OCI-LY1 (cell line): ENCODE measurements around the gene B9D1.

Experiments used
- H2AFZ ChIP-seq: fragments of 200-600 bp; sonication (generic), shearing (Covaris generic); 2 replicates; pipeline ENCODE4 v1.6.0; 2014; ENCODE audit warnings: antibody characterized with exemption, mild to moderate bottlenecking, low read length
- H3F3A ChIP-seq: fragments of 200-600 bp; sonication (generic), shearing (Covaris generic); 2 replicates; pipeline ENCODE4 v1.6.0; 2014; ENCODE audit warnings: mild to moderate bottlenecking, antibody characterized with exemption, low read length, moderate library complexity; ENCODE audit not compliant: insufficient read depth
- H3K27ac ChIP-seq: fragments of 200-600 bp; sonication (generic); 2 replicates; pipeline ENCODE4 v1.5.1; 2014; ENCODE audit warnings: low read length, mixed run types, mild to moderate bottlenecking, low read depth; ENCODE audit not compliant: poor library complexity, severe bottlenecking
- H3K27me3 ChIP-seq: fragments of 200-600 bp; sonication (generic); 2 replicates; pipeline ENCODE4 v1.6.0; 2014; ENCODE audit warnings: antibody characterized with exemption, mild to moderate bottlenecking, low read length, moderate library complexity; ENCODE audit not compliant: insufficient read depth
- H3K36me3 ChIP-seq: fragments of 200-600 bp; sonication (generic); 2 replicates; pipeline ENCODE4 v1.6.1; 2014; ENCODE audit warnings: mild to moderate bottlenecking, antibody characterized with exemption, low read length, moderate library complexity, mixed read lengths; ENCODE audit not compliant: insufficient read depth
- H3K4me1 ChIP-seq: fragments of 200-600 bp; sonication (generic); 2 replicates; pipeline ENCODE4 v1.5.1; 2014; ENCODE audit warnings: mild to moderate bottlenecking, low read length, moderate library complexity; ENCODE audit not compliant: insufficient read depth, severe bottlenecking
- H3K4me2 ChIP-seq: fragments of 200-600 bp; sonication (generic), shearing (Covaris generic); 2 replicates; pipeline ENCODE4 v1.6.1; 2014; ENCODE audit warnings: low read length
- H3K4me3 ChIP-seq: fragments of 200-600 bp; sonication (generic); 2 replicates; pipeline ENCODE4 v1.5.1; 2014; ENCODE audit warnings: low read length, low read depth, mild to moderate bottlenecking, mixed read lengths; ENCODE audit not compliant: poor library complexity, severe bottlenecking
- H3K79me2 ChIP-seq: fragments of 200-600 bp; shearing (Covaris generic); 2 replicates; pipeline ENCODE4 v1.6.1; 2016; ENCODE audit warnings: mixed run types, low read length, mixed read lengths; ENCODE audit not compliant: insufficient read depth
- H3K9ac ChIP-seq: fragments of 200-600 bp; sonication (generic), shearing (Covaris generic); 2 replicates; pipeline ENCODE4 v1.6.1; 2014; ENCODE audit warnings: mild to moderate bottlenecking, low read length, mixed read lengths
- H3K9me2 ChIP-seq: fragments of 200-600 bp; sonication (generic), shearing (Covaris generic); 2 replicates; pipeline ENCODE4 v1.6.1; 2014; ENCODE audit warnings: low read depth, mild to moderate bottlenecking, low read length, mixed read lengths
- H3K9me3 ChIP-seq: fragments of 200-600 bp; shearing (Covaris generic); 2 replicates; pipeline ENCODE4 v1.6.1; 2014; ENCODE audit warnings: low read length, mixed read lengths
- H4K20me1 ChIP-seq: fragments of 200-600 bp; sonication (generic), shearing (Covaris generic); 2 replicates; pipeline ENCODE4 v1.6.0; 2016; ENCODE audit warnings: mild to moderate bottlenecking, low read length; ENCODE audit not compliant: insufficient read depth
- EZH2 ChIP-seq: fragments of 200-600 bp; sonication (generic), shearing (Covaris generic); IDR thresholded peaks from 2 replicates; pipeline ENCODE4 v1.8.0; 2017; ENCODE audit warnings: borderline replicate concordance, mixed run types, mild to moderate bottlenecking, antibody characterized with exemption, low read length, moderate library complexity, mixed read lengths
- TF ChIP-seq, protein P1 (sequence below): fragments of 200-600 bp; sonication (generic), shearing (Covaris generic); IDR thresholded peaks from 2 replicates; pipeline ENCODE4 v1.5.1; 2017; ENCODE audit warnings: mild to moderate bottlenecking, antibody characterized with exemption, low read length, moderate library complexity, mixed read lengths

B9D1 gene

DNA sequence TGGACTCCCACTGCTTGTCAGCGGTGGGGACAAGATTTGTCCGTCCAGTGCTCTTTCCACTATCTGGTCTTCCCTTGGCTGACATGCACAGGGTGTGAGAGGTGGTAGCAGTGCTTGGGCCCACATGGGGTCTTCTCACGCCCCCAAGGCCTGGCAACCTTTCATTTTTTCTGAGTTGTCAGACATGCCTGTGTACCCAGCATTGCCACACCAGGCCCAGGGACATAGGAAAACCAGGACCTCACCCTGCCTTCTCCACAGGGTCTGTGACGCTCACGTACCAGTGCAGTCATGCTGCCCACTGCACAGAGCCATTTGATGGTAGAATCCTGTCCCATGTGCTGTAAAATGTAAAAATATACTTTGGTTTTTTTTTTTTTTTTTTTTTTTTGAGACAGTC is 57.8 kb downstream of the B9D1 start:
- no peak for TF ChIP-seq EZH2
- TF ChIP-seq, protein P1, sequence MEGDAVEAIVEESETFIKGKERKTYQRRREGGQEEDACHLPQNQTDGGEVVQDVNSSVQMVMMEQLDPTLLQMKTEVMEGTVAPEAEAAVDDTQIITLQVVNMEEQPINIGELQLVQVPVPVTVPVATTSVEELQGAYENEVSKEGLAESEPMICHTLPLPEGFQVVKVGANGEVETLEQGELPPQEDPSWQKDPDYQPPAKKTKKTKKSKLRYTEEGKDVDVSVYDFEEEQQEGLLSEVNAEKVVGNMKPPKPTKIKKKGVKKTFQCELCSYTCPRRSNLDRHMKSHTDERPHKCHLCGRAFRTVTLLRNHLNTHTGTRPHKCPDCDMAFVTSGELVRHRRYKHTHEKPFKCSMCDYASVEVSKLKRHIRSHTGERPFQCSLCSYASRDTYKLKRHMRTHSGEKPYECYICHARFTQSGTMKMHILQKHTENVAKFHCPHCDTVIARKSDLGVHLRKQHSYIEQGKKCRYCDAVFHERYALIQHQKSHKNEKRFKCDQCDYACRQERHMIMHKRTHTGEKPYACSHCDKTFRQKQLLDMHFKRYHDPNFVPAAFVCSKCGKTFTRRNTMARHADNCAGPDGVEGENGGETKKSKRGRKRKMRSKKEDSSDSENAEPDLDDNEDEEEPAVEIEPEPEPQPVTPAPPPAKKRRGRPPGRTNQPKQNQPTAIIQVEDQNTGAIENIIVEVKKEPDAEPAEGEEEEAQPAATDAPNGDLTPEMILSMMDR = no peak
- H3K4me1 ChIP-seq = peaks cover 51% of the 10 kb centered on the region
- H3K4me2 ChIP-seq = no peak overlapping the region
- H2AFZ ChIP-seq = no peak overlapping the region
- H3K27me3 ChIP-seq = peaks cover 5% of the 10 kb centered on the region; the same call in 1 of the 2 replicates
- no peaks in the 10 kb centered on the region for H3K9me2 ChIP-seq
- no peaks in the 10 kb centered on the region for H4K20me1 ChIP-seq
- 0 out of 2 replicates have a peak, but pooled peaks cover 5% of the 10 kb centered on the region for H3F3A ChIP-seq
- no peak overlapping the region for H3K9ac ChIP-seq
- H3K36me3 ChIP-seq = no peaks in the 10 kb centered on the region
- no peaks in the 10 kb centered on the region for H3K9me3 ChIP-seq
- no peaks in the 10 kb centered on the region for H3K79me2 ChIP-seq
- no peak overlapping the region for H3K27ac ChIP-seq
- H3K4me3 ChIP-seq = no peak overlapping the region

DNA sequence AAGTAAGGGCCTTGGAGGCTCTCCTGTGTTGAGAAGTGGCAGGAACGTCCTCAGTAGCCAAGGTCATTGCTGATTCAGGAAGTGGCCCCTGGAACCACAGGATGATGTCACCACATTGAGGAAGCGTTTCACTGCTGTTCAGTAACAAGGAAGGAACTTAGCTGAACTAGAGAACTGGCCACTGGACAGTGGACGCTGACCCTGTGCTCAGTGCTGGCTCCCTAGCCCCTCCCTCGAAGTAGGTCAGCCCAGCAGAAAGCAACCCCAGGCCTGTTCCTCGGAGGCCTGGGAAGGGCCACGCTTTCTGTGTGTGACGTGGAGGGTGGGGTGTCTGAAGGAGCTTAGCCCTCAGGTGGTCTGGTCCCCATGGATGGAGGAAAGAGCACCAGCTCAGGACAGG is 58.3 kb downstream of the B9D1 start:
- H3F3A ChIP-seq = 0 out of 2 replicates have a peak, but pooled peaks cover 5% of the 10 kb centered on the region
- no peak overlapping the region for H3K4me3 ChIP-seq
- peaks cover 47% of the 10 kb centered on the region for H3K4me1 ChIP-seq
- H4K20me1 ChIP-seq = no peaks in the 10 kb centered on the region
- no peaks in the 10 kb centered on the region for H3K36me3 ChIP-seq
- no peaks in the 10 kb centered on the region for H3K9me3 ChIP-seq
- no peak for TF ChIP-seq EZH2
- TF ChIP-seq, protein P1 = no peak
- H3K4me2 ChIP-seq = no peak overlapping the region
- no peak overlapping the region for H3K9ac ChIP-seq
- H3K9me2 ChIP-seq = no peaks in the 10 kb centered on the region
- H3K27ac ChIP-seq = no peak overlapping the region
- H2AFZ ChIP-seq = no peak overlapping the region
- no peaks in the 10 kb centered on the region; the same call in 1 of the 2 replicates for H3K27me3 ChIP-seq
- no peaks in the 10 kb centered on the region for H3K79me2 ChIP-seq

DNA sequence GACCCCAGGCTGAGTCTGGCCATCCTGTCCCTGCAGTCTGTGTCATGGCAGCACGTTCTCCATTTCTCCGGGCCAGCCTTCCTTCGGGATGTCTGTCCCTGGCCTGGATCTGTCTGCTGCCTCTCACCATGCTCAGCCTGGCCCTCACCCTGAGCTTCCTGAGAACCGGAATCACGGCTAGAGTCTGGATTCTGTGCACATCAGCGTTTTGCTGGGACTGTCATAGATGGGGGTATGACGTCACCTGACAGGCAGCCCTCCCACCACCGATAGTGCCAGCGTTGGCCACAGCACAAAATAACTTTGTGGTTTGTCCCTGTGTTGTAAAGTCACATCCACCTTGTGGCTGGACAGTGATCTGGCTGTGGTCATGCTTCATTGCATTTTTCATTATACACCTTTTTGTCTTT is 59.2 kb downstream of the B9D1 start:
- H3K4me3 ChIP-seq = no peak overlapping the region
- H3K9ac ChIP-seq = no peak overlapping the region
- no peaks in the 10 kb centered on the region for H3K36me3 ChIP-seq
- H3K27ac ChIP-seq = no peak overlapping the region
- no peaks in the 10 kb centered on the region; the same call in 1 of the 2 replicates for H3K27me3 ChIP-seq
- H3F3A ChIP-seq = 0 out of 2 replicates have a peak, but pooled peaks cover 5% of the 10 kb centered on the region
- no peak for TF ChIP-seq EZH2
- no peaks in the 10 kb centered on the region for H3K9me3 ChIP-seq
- peaks cover 43% of the 10 kb centered on the region for H3K4me1 ChIP-seq
- no peaks in the 10 kb centered on the region for H3K9me2 ChIP-seq
- no peaks in the 10 kb centered on the region for H4K20me1 ChIP-seq
- H3K79me2 ChIP-seq = no peaks in the 10 kb centered on the region
- H2AFZ ChIP-seq = no peak overlapping the region
- H3K4me2 ChIP-seq = no peak overlapping the region

DNA sequence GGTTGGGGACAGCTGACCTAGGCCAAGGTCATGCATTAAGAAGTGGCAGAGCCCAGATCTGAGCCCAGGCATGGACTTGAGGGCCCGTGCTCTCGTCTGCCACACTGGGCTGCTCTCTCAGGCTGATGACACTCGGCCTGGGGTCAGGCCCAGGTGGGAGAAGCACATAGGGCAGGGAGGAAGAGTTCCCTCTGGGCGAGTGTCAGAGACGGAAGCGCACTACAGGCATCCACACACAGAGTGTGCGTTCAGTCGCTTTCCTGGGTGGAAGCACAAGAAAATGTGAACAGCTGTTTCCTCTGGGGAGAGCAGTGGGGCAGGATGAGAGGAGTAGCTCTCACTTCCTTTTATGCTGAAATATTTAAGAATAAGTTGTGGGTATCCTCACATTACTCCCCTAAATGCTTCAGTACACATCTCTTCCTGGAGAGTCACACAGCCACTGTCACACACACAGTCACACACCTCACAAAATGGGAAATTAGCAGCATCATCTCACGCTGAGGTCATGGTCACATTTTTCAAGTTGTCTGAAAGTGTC is 59.7 kb downstream of the B9D1 start:
- no peaks in the 10 kb centered on the region for H4K20me1 ChIP-seq
- no peaks in the 10 kb centered on the region for H3K9me2 ChIP-seq
- no peaks in the 10 kb centered on the region; the same call in 1 of the 2 replicates for H3K27me3 ChIP-seq
- no peak overlapping the region for H3K4me3 ChIP-seq
- no peak overlapping the region for H3K9ac ChIP-seq
- no peak overlapping the region for H2AFZ ChIP-seq
- H3K9me3 ChIP-seq = no peaks in the 10 kb centered on the region
- peaks cover 40% of the 10 kb centered on the region for H3K4me1 ChIP-seq
- no peak overlapping the region for H3K4me2 ChIP-seq
- no peaks in the 10 kb centered on the region for H3K79me2 ChIP-seq
- TF ChIP-seq EZH2 = no peak
- TF ChIP-seq, protein P1 = no peak
- no peaks in the 10 kb centered on the region for H3K36me3 ChIP-seq
- H3K27ac ChIP-seq = no peak overlapping the region
- 0 out of 2 replicates have a peak, but pooled peaks cover 5% of the 10 kb centered on the region for H3F3A ChIP-seq
